H1 (cell line): ENCODE results near the gene SPATA31E1.

Source experiments
- CHD2 ChIP-seq: IDR thresholded peaks from 2 replicates; pipeline ENCODE4 v1.6.1; 2012; ENCODE audit warnings: low read length, improper control_type of control experiment
- CTCF ChIP-seq, 3 experiments: IDR thresholded peaks; 1 replicate in 2 of 3; 2 replicates in 1 of 3; pipeline versions ENCODE4 v1.5.1 to v1.6.1; 2011; ENCODE audit warnings: low read length in 3 of 3, mild to moderate bottlenecking in 3 of 3, inconsistent platforms in 2 of 3, low read depth in 1 of 3, moderate library complexity in 1 of 3; ENCODE audit not compliant: insufficient read depth in 1 of 3; ENCODE audit errors: control extremely low read depth in 1 of 3
- EGR1 ChIP-seq: IDR thresholded peaks from 2 replicates; pipeline ENCODE4 v1.6.1; 2011; ENCODE audit warnings: low read depth, low read length, borderline replicate concordance
- EZH2 ChIP-seq: fragments of 200-600 bp; sonication (generic); IDR thresholded peaks from 2 replicates; pipeline ENCODE4 v1.7.1; 2012; ENCODE audit warnings: low read depth, mild to moderate bottlenecking, moderate library complexity, low read length, inconsistent platforms; ENCODE audit not compliant: severe bottlenecking
- JUND ChIP-seq: IDR thresholded peaks from 2 replicates; pipeline ENCODE4 v1.6.1; 2011; ENCODE audit warnings: mild to moderate bottlenecking, improper control_type of control experiment, low read length
- POLR2A ChIP-seq, 2 experiments: IDR thresholded peaks; 1 replicate in 1 of 2; 2 replicates in 1 of 2; pipeline ENCODE4 v1.6.1; 2011; ENCODE audit warnings: low read depth in 2 of 2, low read length in 2 of 2, mild to moderate bottlenecking in 2 of 2; ENCODE audit errors: control extremely low read depth in 1 of 2
- RAD21 ChIP-seq, 2 experiments: IDR thresholded peaks in 1 of 2; conservative IDR thresholded peaks in 1 of 2; 2 replicates each; pipeline ENCODE4 v1.6.1; 2011; ENCODE audit warnings: low read depth in 2 of 2, low read length in 2 of 2, improper control_type of control experiment in 1 of 2, inconsistent platforms in 1 of 2, mild to moderate bottlenecking in 1 of 2, moderate library complexity in 1 of 2
- SIN3A ChIP-seq, 2 experiments: IDR thresholded peaks in 1 of 2; conservative IDR thresholded peaks in 1 of 2; 2 replicates each; pipeline ENCODE4 v1.6.1; 2011 to 2012; ENCODE audit warnings: low read length in 2 of 2, improper control_type of control experiment in 1 of 2, low read depth in 1 of 2, mild to moderate bottlenecking in 1 of 2

- TF ChIP-seq SIN3A (conservative IDR thresholded peaks at IDR 0.05 in 1 of 2, IDR thresholded peaks at IDR 0.05 in 1 of 2; ENCODE audit: low read depth in 1 of 2, low read length in 2 of 2) (no peak), POLR2A (IDR thresholded peaks at IDR 0.05; ENCODE audit: control extremely low read depth in 1 of 2, low read depth in 2 of 2, low read length in 2 of 2) (no peak), RAD21 (IDR thresholded peaks at IDR 0.05 in 1 of 2, conservative IDR thresholded peaks at IDR 0.05 in 1 of 2; ENCODE audit: low read depth in 2 of 2, low read length in 2 of 2) (peak; percentile 60 to 76), CTCF (IDR thresholded peaks at IDR 0.05; ENCODE audit: control extremely low read depth in 1 of 3, insufficient read depth in 1 of 3, low read depth in 1 of 3, low read length in 3 of 3) (peak; percentile 63 to 77 (median 75)), EZH2 (no peak), EGR1 (no peak), CHD2 (no peak), JUND (no peak)
These were observed 48.3 kb upstream of the SPATA31E1 start for GRCh38 chr9:87834357-87834756.
